ENCODE data around the gene SPDYE1. TPM values are rescaled to one million over a fixed set of nuclear protein-coding genes. Genes with fewer than 3 reads are reported as not detected.
A peak's percentile ranks its signal among the peaks of the same experiment; 100 is the strongest.

Gene SPDYE1
- total and polyA plus RNA-seq, 2 of the 13 experiments (the other 11 are each of a cell fraction or from before 2014, with no cell fraction given), result not detected

DNA sequence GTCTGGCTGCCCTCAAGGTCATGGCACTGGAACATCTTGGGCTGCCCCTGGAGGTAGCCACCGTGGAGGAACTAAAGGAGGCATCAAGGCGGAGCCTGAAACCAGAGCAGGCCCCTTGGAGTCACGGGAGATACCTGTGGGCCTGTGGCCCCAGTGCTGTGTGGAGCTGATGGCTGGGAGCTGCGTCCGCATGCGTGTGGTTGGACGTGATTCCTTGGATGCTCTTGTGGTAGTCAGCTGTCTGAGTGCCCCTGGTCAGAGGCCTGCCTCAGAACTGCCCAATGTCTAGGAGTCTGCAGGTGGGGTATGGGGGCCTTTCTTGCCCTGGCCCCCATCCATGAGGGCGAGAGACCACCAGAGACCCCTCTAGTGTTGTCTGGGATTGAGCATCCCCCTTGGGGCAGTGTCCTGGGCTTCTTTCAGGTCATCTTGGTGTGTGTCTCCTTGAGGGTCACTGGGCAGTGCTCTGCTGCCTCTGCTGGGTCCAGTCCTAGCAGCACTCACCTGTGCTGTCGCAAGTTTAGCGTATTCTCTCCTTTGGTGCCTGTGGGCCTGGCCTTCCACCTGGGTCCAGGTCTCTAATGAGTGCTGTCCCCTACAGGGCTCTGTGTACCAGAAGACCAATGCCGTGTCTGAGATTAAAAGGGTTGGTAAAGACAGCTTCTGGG, 59.6 kb downstream of the SPDYE1 start:
- Histone ChIP-seq H3K27ac (ENCODE audit: extremely low read length, insufficient read depth, low read length) (no peak overlapping the region), H3K4me1 (ENCODE audit: insufficient read depth, low read length) (peaks cover 4% of the 10 kb centered on the region), H3K27me3 (ENCODE audit: control insufficient read depth in 1 of 2, insufficient read depth in 2 of 2, low read length in 2 of 2) (no peaks in the 10 kb centered on the region), H3K9ac (ENCODE audit: insufficient read depth, low read depth, low read length) (no peak overlapping the region), H3K9me3 (ENCODE audit: low read length) (no peaks in the 10 kb centered on the region), H2AFZ (ENCODE audit: low read length) (no peak overlapping the region), H3K4me2 (ENCODE audit: low read depth, low read length) (no peak overlapping the region), H3K4me3 (replicated peaks in 1 of 3; ENCODE audit: insufficient read depth in 1 of 3, low read depth in 2 of 3, low read length in 3 of 3) (no peak overlapping the region), H3K79me2 (ENCODE audit: insufficient read depth, low read length) (no peaks in the 10 kb centered on the region), H3K36me3 (replicated peaks in 1 of 2; ENCODE audit: control insufficient read depth in 1 of 2, insufficient read depth in 2 of 2, low read length in 2 of 2) (peaks cover 31 to 59% of the 10 kb centered on the region in 2 experiments), H4K20me1 (ENCODE audit: insufficient read depth, low read length) (no peaks in the 10 kb centered on the region)
- CTCF ChIA-PET (ENCODE audit: low intra/inter-chr PET ratio, low total read pairs), result no interaction called here
- TF ChIP-seq ZSCAN21 (CRISPR knock-in tag; IDR thresholded peaks at IDR 0.05; ENCODE audit: borderline replicate concordance), result no peak
- FAIRE-seq, result no peak
- POLR2A ChIA-PET, result no interaction called here
- in situ Hi-C loops (cut with HindIII; ENCODE audit: extremely low pct_ligation_motif_present, low pct_unique_long_range_greater_than_20kb) (no loop called here), intact Hi-C loops (cut with micrococcal nuclease; ENCODE audit: unreplicated experiment) (no loop called here)
- no TSS peak for BruUV-seq (replicated peaks)
- no peak for ATAC-seq
- DNase-seq (ENCODE audit: low spot score), result no peak
- WGBS (ENCODE audit: low lambda C conversion rate), result 100% methylated on average over 5 of the region's 11 CpGs

DNA sequence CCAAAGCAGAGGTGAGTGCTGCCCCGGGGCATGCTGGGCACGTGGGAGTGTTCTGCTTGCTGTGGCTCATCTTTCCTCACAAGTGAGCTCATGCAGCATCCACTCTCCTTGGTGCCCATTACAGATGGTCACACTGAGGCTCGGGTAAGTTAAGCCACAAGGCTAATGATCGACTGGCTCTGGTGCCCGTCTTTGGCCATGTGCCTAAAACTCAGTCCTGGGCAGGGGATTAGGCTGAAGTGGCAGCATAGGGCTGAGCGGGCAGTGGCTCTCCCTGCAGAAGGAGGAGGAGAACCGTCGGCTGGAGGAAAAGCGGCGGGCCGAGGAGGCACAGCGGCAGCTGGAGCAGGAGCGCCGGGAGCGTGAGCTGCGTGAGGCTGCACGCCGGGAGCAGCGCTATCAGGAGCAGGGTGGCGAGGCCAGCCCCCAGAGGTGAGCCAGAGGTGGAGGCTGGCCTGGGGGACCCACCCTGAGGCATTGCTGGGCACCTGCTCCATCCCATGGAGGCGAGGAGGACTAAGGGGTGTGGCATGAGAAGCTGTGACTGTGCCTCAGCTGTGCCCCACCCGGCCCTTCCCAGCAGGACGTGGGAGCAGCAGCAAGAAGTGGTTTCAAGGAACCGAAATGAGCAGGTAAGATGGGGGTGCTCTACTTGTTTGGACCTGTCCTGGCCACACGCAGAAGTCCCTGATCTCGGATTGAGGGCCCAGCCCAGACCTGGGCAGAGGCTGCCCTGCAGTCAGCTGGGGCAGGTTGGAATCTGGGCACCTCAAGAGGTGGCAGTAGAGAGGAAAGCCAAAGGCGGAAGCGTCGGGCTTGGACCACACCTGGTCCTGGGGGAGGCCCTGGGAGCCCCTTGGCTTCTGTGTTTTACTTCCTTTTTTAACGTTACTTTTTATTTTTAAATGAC, 60.4 kb downstream of the SPDYE1 start:
- Histone ChIP-seq H3K4me1 (ENCODE audit: insufficient read depth, low read length) (peaks cover 12% of the 10 kb centered on the region), H3K9me3 (ENCODE audit: low read length) (no peaks in the 10 kb centered on the region), H4K20me1 (ENCODE audit: insufficient read depth, low read length) (no peaks in the 10 kb centered on the region), H3K79me2 (ENCODE audit: insufficient read depth, low read length) (no peaks in the 10 kb centered on the region), H3K9ac (ENCODE audit: insufficient read depth, low read depth, low read length) (no peak overlapping the region), H3K36me3 (replicated peaks in 1 of 2; ENCODE audit: control insufficient read depth in 1 of 2, insufficient read depth in 2 of 2, low read length in 2 of 2) (peaks cover 26 to 53% of the 10 kb centered on the region in 2 experiments), H3K4me3 (replicated peaks in 1 of 3; ENCODE audit: insufficient read depth in 1 of 3, low read depth in 2 of 3, low read length in 3 of 3) (no peak overlapping the region), H3K27me3 (ENCODE audit: control insufficient read depth in 1 of 2, insufficient read depth in 2 of 2, low read length in 2 of 2) (no peaks in the 10 kb centered on the region), H2AFZ (ENCODE audit: low read length) (no peak overlapping the region), H3K4me2 (ENCODE audit: low read depth, low read length) (no peak overlapping the region), H3K27ac (ENCODE audit: extremely low read length, insufficient read depth, low read length) (no peak overlapping the region)
- BruUV-seq (replicated peaks), result no TSS peak
- no peak for TF ChIP-seq RBM39 (IDR thresholded peaks at IDR 0.05; ENCODE audit: low read depth, low read length, poor library complexity, severe bottlenecking)
- TF ChIP-seq RBFOX2 (IDR thresholded peaks at IDR 0.05; ENCODE audit: low read depth, low read length), result 0 out of 2 replicates have a peak, but pooled peaks have one; percentile 24
- CTCF ChIA-PET (ENCODE audit: low intra/inter-chr PET ratio, low total read pairs), result no interaction called here
- FAIRE-seq (no peak), DNase-seq (ENCODE audit: low spot score) (no peak), ATAC-seq (no peak)
- POLR2A ChIA-PET, result no interaction called here
- in situ Hi-C loops (cut with HindIII; ENCODE audit: extremely low pct_ligation_motif_present, low pct_unique_long_range_greater_than_20kb), result no loop called here
- intact Hi-C loops (cut with micrococcal nuclease; ENCODE audit: unreplicated experiment), result no loop called here
- WGBS (ENCODE audit: low lambda C conversion rate), result 97% methylated on average over 28 of the region's 30 CpGs
